HCEC 1CT (cell line): Measurements from ENCODE around the gene TMEM114.
A peak's percentile ranks its signal among the peaks of the same experiment; 100 is the strongest.

Source experiments
- DNase-seq: peaks from one replicate; pipeline ENCODE4 v3.0.0-alpha.2; 2017

TMEM114 gene

GRCh38 chr16:8611122-8611521 is 20.8 kb upstream of the TMEM114 start:
- no peak for DNase-seq

- no peak for DNase-seq
Observed at GRCh38 chr16:8607214-8607613, 16.9 kb upstream of the TMEM114 start.

GRCh38 chr16:8605554-8605953 is 15.2 kb upstream of the TMEM114 start:
- no peak for DNase-seq

GRCh38 chr16:8600144-8600775 is 9.9 kb upstream of the TMEM114 start:
- no peak for DNase-seq

GRCh38 chr16:8596581-8596980 is 6.3 kb upstream of the TMEM114 start:
- no peak for DNase-seq

GRCh38 chr16:8595783-8596182 is 5.5 kb upstream of the TMEM114 start:
- no peak for DNase-seq

GRCh38 chr16:8594149-8594666 is 3.9 kb upstream of the TMEM114 start:
- no peak for DNase-seq

- no peak for DNase-seq
Observed at GRCh38 chr16:8591451-8591850, 1.1 kb upstream of the TMEM114 start.

- DNase-seq: no peak
Observed at GRCh38 chr16:8590811-8591210, 500 bp upstream of the TMEM114 start.

- no peak for DNase-seq
Observed at GRCh38 chr16:8589057-8589899, 1.0 kb downstream of the TMEM114 start.

GRCh38 chr16:8588682-8589056 is 1.6 kb downstream of the TMEM114 start:
- DNase-seq: no peak

GRCh38 chr16:8587065-8587464 is 3.2 kb downstream of the TMEM114 start:
- no peak for DNase-seq

- DNase-seq: no peak
Observed at GRCh38 chr16:8585857-8586256, 4.5 kb downstream of the TMEM114 start.

- DNase-seq: no peak
Observed at GRCh38 chr16:8585041-8585440, 5.3 kb downstream of the TMEM114 start.

- DNase-seq: no peak
Observed at GRCh38 chr16:8583732-8584131, 6.6 kb downstream of the TMEM114 start.

GRCh38 chr16:8583199-8583598 is 7.1 kb downstream of the TMEM114 start:
- DNase-seq: peak; percentile 71

- peak; percentile 50 for DNase-seq
Observed at GRCh38 chr16:8581831-8582580, 8.3 kb downstream of the TMEM114 start.

GRCh38 chr16:8579559-8579958 is 10.8 kb downstream of the TMEM114 start:
- DNase-seq: no peak

- no peak for DNase-seq
Observed at GRCh38 chr16:8577678-8578304, 12.5 kb downstream of the TMEM114 start.

GRCh38 chr16:8576141-8577004 is 13.9 kb downstream of the TMEM114 start:
- DNase-seq: no peak

- DNase-seq: no peak
Observed at GRCh38 chr16:8575399-8575798, 14.9 kb downstream of the TMEM114 start.
